ENCODE measurements around the gene TAS2R42.

- no peak for TF ChIP-seq POLR2A (IDR thresholded peaks at IDR 0.05)
- no peak for TF ChIP-seq CTCF (IDR thresholded peaks at IDR 0.05)
- TF ChIP-seq EP300 (IDR thresholded peaks at IDR 0.05), result no peak
- TF ChIP-seq POLR2AphosphoS5 (IDR thresholded peaks at IDR 0.05), result no peak
Observed at GRCh38 chr12:11171969-11172675, 14.6 kb downstream of the TAS2R42 start.
